Measurements from ENCODE around the gene CXCL13.
"Not testable (repeated sequence)": the region's sequence is repeated elsewhere in the genome, so short reads cannot be mapped to it uniquely, and the experiment has no call there.

CXCL13 gene

GRCh38 chr4:77605210-77605902 lies at the start of gene CXCL13:
Gene CXCL13 (plus strand): TSS chr4:77605820. CDS start chr4:77605866, 46 bp downstream.
- Histone ChIP-seq H3K4me3 (ENCODE audit: low read depth, low read length) (no peak within 1 kb of the TSS), H3K4me2 (ENCODE audit: low read length) (no peak within 1 kb of the TSS), H3K9me3 (ENCODE audit: control insufficient read depth, low read length) (no peaks in the 10 kb centered on the region), H3K27me3 (ENCODE audit: control insufficient read depth, insufficient read depth, low read length) (no peaks in the 10 kb centered on the region), H3K79me2 (no peaks in the 10 kb centered on the region), H3K36me3 (ENCODE audit: control insufficient read depth, insufficient read depth, low read length) (no peaks in the 10 kb centered on the region), H3K27ac (no peak within 1 kb of the TSS), H3K4me1 (no peaks in the 10 kb centered on the region), H3K9ac (no peak within 1 kb of the TSS), H2AFZ (no peak within 1 kb of the TSS)
- TF ChIP-seq, protein P1, sequence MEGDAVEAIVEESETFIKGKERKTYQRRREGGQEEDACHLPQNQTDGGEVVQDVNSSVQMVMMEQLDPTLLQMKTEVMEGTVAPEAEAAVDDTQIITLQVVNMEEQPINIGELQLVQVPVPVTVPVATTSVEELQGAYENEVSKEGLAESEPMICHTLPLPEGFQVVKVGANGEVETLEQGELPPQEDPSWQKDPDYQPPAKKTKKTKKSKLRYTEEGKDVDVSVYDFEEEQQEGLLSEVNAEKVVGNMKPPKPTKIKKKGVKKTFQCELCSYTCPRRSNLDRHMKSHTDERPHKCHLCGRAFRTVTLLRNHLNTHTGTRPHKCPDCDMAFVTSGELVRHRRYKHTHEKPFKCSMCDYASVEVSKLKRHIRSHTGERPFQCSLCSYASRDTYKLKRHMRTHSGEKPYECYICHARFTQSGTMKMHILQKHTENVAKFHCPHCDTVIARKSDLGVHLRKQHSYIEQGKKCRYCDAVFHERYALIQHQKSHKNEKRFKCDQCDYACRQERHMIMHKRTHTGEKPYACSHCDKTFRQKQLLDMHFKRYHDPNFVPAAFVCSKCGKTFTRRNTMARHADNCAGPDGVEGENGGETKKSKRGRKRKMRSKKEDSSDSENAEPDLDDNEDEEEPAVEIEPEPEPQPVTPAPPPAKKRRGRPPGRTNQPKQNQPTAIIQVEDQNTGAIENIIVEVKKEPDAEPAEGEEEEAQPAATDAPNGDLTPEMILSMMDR (IDR thresholded peaks at IDR 0.05): no peak

GRCh38 chr4:77560170-77560569 lies 45.5 kb upstream of the CXCL13 start:
- Histone ChIP-seq H3K4me2 (ENCODE audit: low read length) (no peak overlapping the region), H3K36me3 (ENCODE audit: control insufficient read depth, insufficient read depth, low read length) (no peaks in the 10 kb centered on the region), H3K4me1 (no peaks in the 10 kb centered on the region), H3K9me3 (ENCODE audit: control insufficient read depth, low read length) (no peaks in the 10 kb centered on the region), H3K27me3 (ENCODE audit: control insufficient read depth, insufficient read depth, low read length) (no peaks in the 10 kb centered on the region), H3K4me3 (ENCODE audit: low read depth, low read length) (no peak overlapping the region), H2AFZ (no peak overlapping the region), H3K79me2 (no peaks in the 10 kb centered on the region), H3K9ac (no peak overlapping the region), H3K27ac (no peak overlapping the region)
- TF ChIP-seq, protein P1 (IDR thresholded peaks at IDR 0.05): no peak

GRCh38 chr4:77561720-77562119 lies 43.9 kb upstream of the CXCL13 start:
- H3K27ac ChIP-seq; H3K4me3 ChIP-seq (ENCODE audit: low read depth, low read length); H3K79me2 ChIP-seq; H3K4me2 ChIP-seq (ENCODE audit: low read length); H2AFZ ChIP-seq; H3K27me3 ChIP-seq (ENCODE audit: control insufficient read depth, insufficient read depth, low read length); H3K36me3 ChIP-seq (ENCODE audit: control insufficient read depth, insufficient read depth, low read length); H3K9me3 ChIP-seq (ENCODE audit: control insufficient read depth, low read length); H3K9ac ChIP-seq; H3K4me1 ChIP-seq: not testable (repeated sequence)

GRCh38 chr4:77564231-77564630 lies 41.4 kb upstream of the CXCL13 start:
- Histone ChIP-seq H3K27ac (no peak overlapping the region), H3K79me2 (no peaks in the 10 kb centered on the region), H3K9me3 (ENCODE audit: control insufficient read depth, low read length) (no peaks in the 10 kb centered on the region), H3K27me3 (ENCODE audit: control insufficient read depth, insufficient read depth, low read length) (no peaks in the 10 kb centered on the region), H3K4me2 (ENCODE audit: low read length) (no peak overlapping the region), H3K9ac (no peak overlapping the region), H2AFZ (no peak overlapping the region), H3K4me3 (ENCODE audit: low read depth, low read length) (no peak overlapping the region), H3K36me3 (ENCODE audit: control insufficient read depth, insufficient read depth, low read length) (no peaks in the 10 kb centered on the region), H3K4me1 (no peaks in the 10 kb centered on the region)
- TF ChIP-seq, protein P1 (IDR thresholded peaks at IDR 0.05): no peak

- Histone ChIP-seq H3K79me2 (no peaks in the 10 kb centered on the region), H3K4me3 (ENCODE audit: low read depth, low read length) (no peak overlapping the region), H3K27me3 (ENCODE audit: control insufficient read depth, insufficient read depth, low read length) (no peaks in the 10 kb centered on the region), H3K4me1 (no peaks in the 10 kb centered on the region), H2AFZ (no peak overlapping the region), H3K27ac (no peak overlapping the region), H3K9me3 (ENCODE audit: control insufficient read depth, low read length) (no peaks in the 10 kb centered on the region), H3K4me2 (ENCODE audit: low read length) (no peak overlapping the region), H3K36me3 (ENCODE audit: control insufficient read depth, insufficient read depth, low read length) (no peaks in the 10 kb centered on the region), H3K9ac (no peak overlapping the region)
- TF ChIP-seq, protein P1 (IDR thresholded peaks at IDR 0.05): no peak
Measured at GRCh38 chr4:77566148-77566547, 39.5 kb upstream of the CXCL13 start.

Data from parathyroid adenoma (tissue), 2 donors.